HEK293 (cell line): ENCODE results near the gene SLC8A2.

ENCODE experiments used
- BCL11B ChIP-seq: fragments of 450-650 bp; formaldehyde crosslinking; IDR thresholded peaks from 2 replicates; pipeline ENCODE4 v1.5.1; 2016; ENCODE audit warnings: low read depth, missing biosample characterization, missing genetic modification characterization
- GLI2 ChIP-seq: fragments of 450-650 bp; formaldehyde crosslinking; IDR thresholded peaks from 2 replicates; pipeline ENCODE4; 2017; ENCODE audit warnings: missing biosample characterization, missing genetic modification characterization, low read depth, borderline replicate concordance
- GLIS1 ChIP-seq: fragments of 450-650 bp; formaldehyde crosslinking; IDR thresholded peaks from 2 replicates; pipeline ENCODE4 v1.5.1; 2016; ENCODE audit warnings: missing biosample characterization, missing genetic modification characterization
- OSR2 ChIP-seq: fragments of 450-650 bp; formaldehyde crosslinking; IDR thresholded peaks from 2 replicates; pipeline ENCODE4 v1.5.1; 2016; ENCODE audit warnings: missing biosample characterization, missing genetic modification characterization
- SCRT1 ChIP-seq: fragments of 450-650 bp; formaldehyde crosslinking; IDR thresholded peaks from 2 replicates; pipeline ENCODE4 v1.5.1; 2016; ENCODE audit warnings: missing biosample characterization, missing genetic modification characterization, borderline replicate concordance
- SP2 ChIP-seq: fragments of 450-650 bp; formaldehyde crosslinking; IDR thresholded peaks from 2 replicates; pipeline ENCODE4 v1.5.1; 2016; ENCODE audit warnings: missing biosample characterization, missing genetic modification characterization
- TCF7L2 ChIP-seq: IDR thresholded peaks from 2 replicates; pipeline ENCODE4 v1.6.1; 2011; ENCODE audit warnings: low read depth, mild to moderate bottlenecking, inconsistent platforms, low read length, moderate library complexity, borderline replicate concordance
- ZBTB17 ChIP-seq: fragments of 450-650 bp; formaldehyde crosslinking; IDR thresholded peaks from 2 replicates; pipeline ENCODE4 v1.5.1; 2016; ENCODE audit warnings: missing biosample characterization, missing genetic modification characterization
- ZBTB48 ChIP-seq: fragments of 450-650 bp; formaldehyde crosslinking; IDR thresholded peaks from 2 replicates; pipeline ENCODE4 v1.5.1; 2016; ENCODE audit warnings: missing biosample characterization, missing genetic modification characterization
- ZFHX2 ChIP-seq: fragments of 450-650 bp; formaldehyde crosslinking; conservative IDR thresholded peaks from 2 replicates; pipeline ENCODE4 v1.5.1; 2016; ENCODE audit warnings: missing biosample characterization, missing genetic modification characterization
- ZFP41 ChIP-seq: fragments of 450-650 bp; formaldehyde crosslinking; IDR thresholded peaks from 2 replicates; pipeline ENCODE4 v1.5.1; 2016; ENCODE audit warnings: missing biosample characterization, missing genetic modification characterization, borderline replicate concordance
- ZIC2 ChIP-seq: fragments of 450-650 bp; formaldehyde crosslinking; IDR thresholded peaks from 2 replicates; pipeline ENCODE4 v1.5.1; 2016; ENCODE audit warnings: missing biosample characterization, missing genetic modification characterization
- ZNF133 ChIP-seq: fragments of 450-650 bp; formaldehyde crosslinking; IDR thresholded peaks from 2 replicates; pipeline ENCODE4 v1.5.1; 2016; ENCODE audit warnings: missing biosample characterization, missing genetic modification characterization
- ZNF138 ChIP-seq: fragments of 450-650 bp; formaldehyde crosslinking; IDR thresholded peaks from 2 replicates; pipeline ENCODE4 v1.5.1; 2016; ENCODE audit warnings: missing biosample characterization, missing genetic modification characterization, borderline replicate concordance
- ZNF174 ChIP-seq: fragments of 450-650 bp; formaldehyde crosslinking; IDR thresholded peaks from 2 replicates; pipeline ENCODE4 v1.5.0; 2017; ENCODE audit warnings: missing biosample characterization, mild to moderate bottlenecking, missing genetic modification characterization
- ZNF202 ChIP-seq: fragments of 450-650 bp; formaldehyde crosslinking; IDR thresholded peaks from 2 replicates; pipeline ENCODE4 v1.5.1; 2016; ENCODE audit warnings: missing biosample characterization, missing genetic modification characterization, borderline replicate concordance
- ZNF223 ChIP-seq: fragments of 450-650 bp; formaldehyde crosslinking; IDR thresholded peaks from 2 replicates; pipeline ENCODE4 v1.5.1; 2016; ENCODE audit warnings: missing biosample characterization, missing genetic modification characterization
- ZNF24 ChIP-seq: fragments of 450-650 bp; formaldehyde crosslinking; IDR thresholded peaks from 2 replicates; pipeline ENCODE4 v1.5.1; 2016; ENCODE audit warnings: missing biosample characterization, missing genetic modification characterization
- ZNF274 ChIP-seq, 2 experiments: fragments of 200-500 bp in 1 of 2; fragments of 450-650 bp in 1 of 2; sonication (Bioruptor generic) in 1 of 2; formaldehyde crosslinking in 1 of 2; IDR thresholded peaks; 2 replicates each; pipeline versions ENCODE4 v1.5.1 to v1.6.1; 2014 to 2016; ENCODE audit warnings: borderline replicate concordance in 1 of 2, inconsistent platforms in 1 of 2, low read length in 1 of 2, missing biosample characterization in 1 of 2, missing genetic modification characterization in 1 of 2
- ZNF341 ChIP-seq: fragments of 450-650 bp; formaldehyde crosslinking; IDR thresholded peaks from 2 replicates; pipeline ENCODE4; 2016; ENCODE audit warnings: low read depth, missing biosample characterization, missing genetic modification characterization
- ZNF354C ChIP-seq: fragments of 450-650 bp; formaldehyde crosslinking; IDR thresholded peaks from 2 replicates; pipeline ENCODE4 v1.5.1; 2016; ENCODE audit warnings: missing biosample characterization, missing genetic modification characterization, low read depth, borderline replicate concordance
- ZNF416 ChIP-seq: fragments of 450-650 bp; formaldehyde crosslinking; IDR thresholded peaks from 2 replicates; pipeline ENCODE4 v1.5.1; 2016; ENCODE audit warnings: missing biosample characterization, missing genetic modification characterization
- ZNF501 ChIP-seq: fragments of 450-650 bp; formaldehyde crosslinking; IDR thresholded peaks from 2 replicates; pipeline ENCODE4 v1.5.1; 2016; ENCODE audit warnings: missing biosample characterization, missing genetic modification characterization
- ZNF518A ChIP-seq: fragments of 450-650 bp; formaldehyde crosslinking; conservative IDR thresholded peaks from 2 replicates; pipeline ENCODE4 v1.5.1; 2016; ENCODE audit warnings: low read depth, missing biosample characterization, missing genetic modification characterization
- ZNF555 ChIP-seq: fragments of 450-650 bp; formaldehyde crosslinking; conservative IDR thresholded peaks from 2 replicates; pipeline ENCODE4 v1.5.1; 2017; ENCODE audit warnings: missing biosample characterization, mild to moderate bottlenecking, missing genetic modification characterization, inconsistent platforms
- ZNF558 ChIP-seq: fragments of 450-650 bp; formaldehyde crosslinking; IDR thresholded peaks from 2 replicates; pipeline ENCODE4 v1.5.1; 2016; ENCODE audit warnings: missing biosample characterization, missing genetic modification characterization
- ZNF585B ChIP-seq: fragments of 450-650 bp; formaldehyde crosslinking; IDR thresholded peaks from 2 replicates; pipeline ENCODE4 v1.5.1; 2016; ENCODE audit warnings: missing biosample characterization, missing genetic modification characterization
- ZNF621 ChIP-seq: fragments of 450-650 bp; formaldehyde crosslinking; IDR thresholded peaks from 2 replicates; pipeline ENCODE4 v1.5.1; 2017; ENCODE audit warnings: missing biosample characterization, missing genetic modification characterization
- ZNF623 ChIP-seq: fragments of 450-650 bp; formaldehyde crosslinking; IDR thresholded peaks from 2 replicates; pipeline ENCODE4 v1.5.1; 2016; ENCODE audit warnings: missing biosample characterization, missing genetic modification characterization
- ZNF791 ChIP-seq: fragments of 450-650 bp; formaldehyde crosslinking; IDR thresholded peaks from 2 replicates; pipeline ENCODE4 v1.5.1; 2016; ENCODE audit warnings: missing biosample characterization, missing genetic modification characterization
- TF ChIP-seq, protein P1 (sequence below): fragments of 450-650 bp; formaldehyde crosslinking; IDR thresholded peaks from 2 replicates; pipeline ENCODE4 v1.5.1; 2016; ENCODE audit warnings: missing biosample characterization, missing genetic modification characterization, low read depth
- TF ChIP-seq, protein P2 (sequence below): fragments of 450-650 bp; formaldehyde crosslinking; IDR thresholded peaks from 2 replicates; pipeline ENCODE4 v1.5.1; 2016; ENCODE audit warnings: missing biosample characterization, missing genetic modification characterization
- TF ChIP-seq, protein P3 (sequence below): fragments of 450-650 bp; formaldehyde crosslinking; IDR thresholded peaks from 2 replicates; pipeline ENCODE4 v1.5.1; 2016; ENCODE audit warnings: missing biosample characterization, missing genetic modification characterization

Gene SLC8A2

DNA sequence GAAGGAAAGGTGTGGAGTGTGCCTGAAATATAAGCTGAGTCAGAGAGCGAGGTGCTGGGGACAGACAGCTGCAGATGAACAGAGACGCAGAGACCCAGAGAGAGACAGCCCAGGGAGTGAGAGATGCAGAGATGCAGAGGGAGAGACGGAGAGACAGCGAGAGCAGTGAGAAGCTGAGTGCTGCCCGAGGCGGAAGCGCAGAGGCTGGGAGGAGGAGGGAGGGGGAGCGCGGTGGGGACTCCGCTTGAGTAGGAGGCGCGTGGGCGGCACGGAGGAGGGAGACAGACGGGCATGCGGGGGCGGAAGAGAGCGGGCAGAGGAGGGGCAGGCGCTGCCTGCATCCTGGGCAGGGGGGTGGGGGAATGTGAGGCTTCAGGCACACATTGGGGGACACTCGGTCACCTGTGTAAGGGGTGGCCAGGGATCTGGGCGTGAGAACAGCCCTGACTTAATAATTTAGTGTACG is 25.7 kb downstream of the SLC8A2 start (continued):
- TF ChIP-seq ZNF341 (tag by site-specific recombination) = 0 out of 2 replicates have a peak, but pooled peaks have one; percentile 43
- no peak for TF ChIP-seq ZNF621 (tag by site-specific recombination)
- no peak for TF ChIP-seq ZNF416
- TF ChIP-seq ZNF274 (IDR thresholded peaks at IDR 0.05; ENCODE audit: low read length) = no peak
- no peak for TF ChIP-seq ZNF274 (tag by site-specific recombination; IDR thresholded peaks at IDR 0.05; ENCODE audit: borderline replicate concordance)
- no peak for TF ChIP-seq BCL11B (tag by site-specific recombination)
- no peak for TF ChIP-seq TCF7L2
- TF ChIP-seq, protein P1, sequence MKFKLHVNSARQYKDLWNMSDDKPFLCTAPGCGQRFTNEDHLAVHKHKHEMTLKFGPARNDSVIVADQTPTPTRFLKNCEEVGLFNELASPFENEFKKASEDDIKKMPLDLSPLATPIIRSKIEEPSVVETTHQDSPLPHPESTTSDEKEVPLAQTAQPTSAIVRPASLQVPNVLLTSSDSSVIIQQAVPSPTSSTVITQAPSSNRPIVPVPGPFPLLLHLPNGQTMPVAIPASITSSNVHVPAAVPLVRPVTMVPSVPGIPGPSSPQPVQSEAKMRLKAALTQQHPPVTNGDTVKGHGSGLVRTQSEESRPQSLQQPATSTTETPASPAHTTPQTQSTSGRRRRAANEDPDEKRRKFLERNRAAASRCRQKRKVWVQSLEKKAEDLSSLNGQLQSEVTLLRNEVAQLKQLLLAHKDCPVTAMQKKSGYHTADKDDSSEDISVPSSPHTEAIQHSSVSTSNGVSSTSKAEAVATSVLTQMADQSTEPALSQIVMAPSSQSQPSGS (tag by site-specific recombination) = no peak
- TF ChIP-seq GLIS1 (tag by site-specific recombination) = 0 out of 2 replicates have a peak, but pooled peaks have one; percentile 3
- no peak for TF ChIP-seq ZNF791 (tag by site-specific recombination)
- TF ChIP-seq ZIC2 (tag by site-specific recombination) = peak; percentile 41; the same call in 1 of the 2 replicates
- no peak for TF ChIP-seq ZNF354C (tag by site-specific recombination)
- no peak for TF ChIP-seq SCRT1 (tag by site-specific recombination)
- no peak for TF ChIP-seq OSR2 (tag by site-specific recombination)
- TF ChIP-seq ZBTB48 (tag by site-specific recombination) = no peak
- no peak for TF ChIP-seq ZNF174 (tag by site-specific recombination)
- 0 out of 2 replicates have a peak, but pooled peaks have one; percentile 8 for TF ChIP-seq ZNF501 (tag by site-specific recombination)
- peak; percentile 86; the same call in 1 of the 2 replicates for TF ChIP-seq ZNF223 (tag by site-specific recombination)
- no peak for TF ChIP-seq ZNF202 (tag by site-specific recombination)
- TF ChIP-seq GLI2 (tag by site-specific recombination) = no peak
- no peak for TF ChIP-seq ZNF558 (tag by site-specific recombination)
- no peak for TF ChIP-seq ZFP41 (tag by site-specific recombination)
- no peak for TF ChIP-seq ZNF585B (tag by site-specific recombination)
- TF ChIP-seq ZFHX2 (tag by site-specific recombination) = peak; percentile 100
- no peak for TF ChIP-seq ZNF133
- peak; percentile 84 for TF ChIP-seq SP2 (tag by site-specific recombination)
- no peak for TF ChIP-seq ZNF518A (tag by site-specific recombination)
- no peak for TF ChIP-seq ZNF555 (tag by site-specific recombination)
- TF ChIP-seq, protein P2, sequence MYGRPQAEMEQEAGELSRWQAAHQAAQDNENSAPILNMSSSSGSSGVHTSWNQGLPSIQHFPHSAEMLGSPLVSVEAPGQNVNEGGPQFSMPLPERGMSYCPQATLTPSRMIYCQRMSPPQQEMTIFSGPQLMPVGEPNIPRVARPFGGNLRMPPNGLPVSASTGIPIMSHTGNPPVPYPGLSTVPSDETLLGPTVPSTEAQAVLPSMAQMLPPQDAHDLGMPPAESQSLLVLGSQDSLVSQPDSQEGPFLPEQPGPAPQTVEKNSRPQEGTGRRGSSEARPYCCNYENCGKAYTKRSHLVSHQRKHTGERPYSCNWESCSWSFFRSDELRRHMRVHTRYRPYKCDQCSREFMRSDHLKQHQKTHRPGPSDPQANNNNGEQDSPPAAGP (tag by site-specific recombination) = peak; percentile 56
- TF ChIP-seq ZNF623 = no peak
- no peak for TF ChIP-seq ZNF138 (tag by site-specific recombination)
- TF ChIP-seq, protein P3, sequence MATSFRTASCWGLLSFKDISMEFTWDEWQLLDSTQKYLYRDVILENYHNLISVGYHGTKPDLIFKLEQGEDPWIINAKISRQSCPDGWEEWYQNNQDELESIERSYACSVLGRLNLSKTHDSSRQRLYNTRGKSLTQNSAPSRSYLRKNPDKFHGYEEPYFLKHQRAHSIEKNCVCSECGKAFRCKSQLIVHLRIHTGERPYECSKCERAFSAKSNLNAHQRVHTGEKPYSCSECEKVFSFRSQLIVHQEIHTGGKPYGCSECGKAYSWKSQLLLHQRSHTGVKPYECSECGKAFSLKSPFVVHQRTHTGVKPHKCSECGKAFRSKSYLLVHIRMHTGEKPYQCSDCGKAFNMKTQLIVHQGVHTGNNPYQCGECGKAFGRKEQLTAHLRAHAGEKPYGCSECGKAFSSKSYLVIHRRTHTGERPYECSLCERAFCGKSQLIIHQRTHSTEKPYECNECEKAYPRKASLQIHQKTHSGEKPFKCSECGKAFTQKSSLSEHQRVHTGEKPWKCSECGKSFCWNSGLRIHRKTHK (tag by site-specific recombination) = no peak
- TF ChIP-seq ZNF24 (tag by site-specific recombination) = no peak
- TF ChIP-seq ZBTB17 (tag by site-specific recombination) = peak; percentile 63
